GM21786 (cell line): Measurements from ENCODE around the gene SLC19A1.
A peak's percentile ranks its signal among the peaks of the same experiment; 100 is the strongest.

ENCODE experiments used
- ATAC-seq: cut with Tn5 transposase; IDR thresholded peaks from one replicate; pipeline ENCODE4 v1.9.1; 2021; ENCODE audit not compliant: unreplicated experiment

The SLC19A1 gene

GRCh38 chr21:45558044-45558721 is 15.9 kb upstream of the SLC19A1 start:
- no peak for ATAC-seq

- no peak for ATAC-seq
Measured at GRCh38 chr21:45557616-45558043, 15.4 kb upstream of the SLC19A1 start.

- ATAC-seq, result no peak
Measured at GRCh38 chr21:45556645-45557615, 14.7 kb upstream of the SLC19A1 start.

GRCh38 chr21:45556302-45556644 is 14.0 kb upstream of the SLC19A1 start:
- ATAC-seq, result no peak

GRCh38 chr21:45555557-45556301 is 13.5 kb upstream of the SLC19A1 start:
- ATAC-seq, result peak; percentile 60

GRCh38 chr21:45555251-45555556 is 13.0 kb upstream of the SLC19A1 start:
- no peak for ATAC-seq

GRCh38 chr21:45554477-45555175 is 12.4 kb upstream of the SLC19A1 start:
- peak; percentile 33 for ATAC-seq

GRCh38 chr21:45552696-45553391 is 10.6 kb upstream of the SLC19A1 start:
- ATAC-seq, result no peak

- ATAC-seq, result no peak
Measured at GRCh38 chr21:45551783-45552695, 9.8 kb upstream of the SLC19A1 start.

GRCh38 chr21:45551316-45551715 is 9.1 kb upstream of the SLC19A1 start:
- no peak for ATAC-seq

GRCh38 chr21:45550522-45551210 is 8.4 kb upstream of the SLC19A1 start:
- peak; percentile 52 for ATAC-seq

- no peak for ATAC-seq
Measured at GRCh38 chr21:45549626-45550463, 7.6 kb upstream of the SLC19A1 start.

GRCh38 chr21:45548711-45549491 is 6.7 kb upstream of the SLC19A1 start:
- no peak for ATAC-seq

GRCh38 chr21:45547545-45547900 is 5.3 kb upstream of the SLC19A1 start:
- no peak for ATAC-seq

- ATAC-seq, result no peak
Measured at GRCh38 chr21:45546636-45547544, 4.7 kb upstream of the SLC19A1 start.
